HG02798 (cell line): ENCODE data around the gene KCNT1.

Experiments
- ATAC-seq: cut with Tn5 transposase; IDR thresholded peaks from one replicate; pipeline ENCODE4 v1.9.1; 2021; ENCODE audit warnings: mild to moderate bottlenecking; ENCODE audit not compliant: unreplicated experiment, poor library complexity

Gene KCNT1

DNA sequence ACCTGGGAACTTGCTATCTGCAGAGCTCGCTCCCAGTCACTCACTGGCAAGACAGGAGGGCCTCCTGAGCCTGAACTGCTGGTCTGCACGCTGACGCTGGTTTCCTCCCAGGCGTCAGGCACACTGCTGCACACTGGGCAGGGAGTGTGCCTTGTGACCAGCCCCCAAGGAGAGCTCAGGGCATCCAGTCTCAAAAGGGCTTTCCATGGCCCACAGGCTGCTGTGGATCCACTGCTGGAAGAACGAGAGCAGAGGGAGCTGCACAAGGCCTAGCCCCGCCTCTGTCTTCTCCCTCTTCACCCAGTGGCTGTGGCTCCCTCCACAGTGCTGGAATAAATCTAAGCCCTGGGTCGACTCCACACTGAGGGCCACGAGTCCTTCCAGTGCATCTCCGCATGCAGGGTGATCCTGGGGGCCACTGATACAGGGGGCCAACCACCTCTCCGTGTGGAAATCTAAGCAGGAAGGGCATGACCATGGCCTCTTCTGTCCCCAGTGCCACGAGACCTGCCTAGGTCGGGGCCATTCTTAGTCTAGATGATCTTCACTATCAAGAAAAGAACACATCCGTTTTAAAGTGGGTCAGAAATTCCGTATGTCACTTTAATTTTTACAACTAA, 111.8 kb downstream of the KCNT1 start:
- no peak for ATAC-seq

DNA sequence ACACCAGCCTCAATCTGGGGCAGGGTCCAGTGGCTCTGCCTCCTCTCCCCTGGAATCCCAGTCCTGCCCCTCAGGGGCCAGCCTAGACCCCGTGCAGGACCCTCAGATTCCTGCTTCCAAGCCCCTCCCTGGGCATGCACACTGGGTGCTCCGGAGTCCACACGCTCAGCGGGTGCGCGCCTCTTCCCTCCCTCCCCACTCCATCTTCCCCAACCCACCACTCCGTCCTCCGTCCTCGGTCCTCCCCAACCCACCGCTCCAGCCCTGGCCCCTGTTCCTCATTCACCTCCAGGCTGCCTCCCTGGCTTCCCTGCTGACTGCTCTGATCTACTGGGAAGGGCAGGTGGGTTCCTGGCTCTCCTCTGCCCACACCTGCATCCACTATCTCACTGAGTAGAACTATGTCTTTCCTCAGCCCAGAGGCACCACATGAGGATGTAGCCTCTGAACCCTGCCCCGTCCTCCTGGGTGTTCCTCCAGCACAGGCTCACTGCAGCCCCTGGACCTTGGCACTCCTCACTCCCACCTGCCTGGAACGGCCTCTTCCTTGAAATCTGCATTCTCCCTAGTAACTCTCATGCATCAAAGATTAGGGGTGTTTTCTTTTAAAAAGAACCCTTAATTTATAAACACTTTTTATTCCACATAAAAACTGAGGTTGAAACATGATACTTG, 112.6 kb downstream of the KCNT1 start:
- ATAC-seq: no peak

DNA sequence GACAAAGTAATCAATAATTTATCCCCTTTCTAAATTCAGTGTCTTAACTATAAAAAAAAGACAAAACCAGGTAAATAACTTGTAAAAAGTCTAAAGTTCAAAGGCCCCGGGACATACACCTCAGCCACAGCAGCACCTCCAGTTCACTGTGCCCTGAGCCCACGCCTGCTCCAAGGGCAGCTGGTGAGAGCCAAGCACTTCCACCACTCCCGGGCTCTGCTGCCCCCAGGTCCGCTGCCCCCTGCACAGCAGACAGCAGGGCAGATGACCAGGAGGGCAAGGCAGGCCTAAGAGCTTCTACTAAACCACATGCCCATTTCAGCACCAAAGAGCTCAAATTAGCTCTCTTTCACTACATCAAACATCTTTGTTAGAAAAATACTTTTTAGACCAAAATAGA, 113.4 kb downstream of the KCNT1 start:
- no peak for ATAC-seq

DNA sequence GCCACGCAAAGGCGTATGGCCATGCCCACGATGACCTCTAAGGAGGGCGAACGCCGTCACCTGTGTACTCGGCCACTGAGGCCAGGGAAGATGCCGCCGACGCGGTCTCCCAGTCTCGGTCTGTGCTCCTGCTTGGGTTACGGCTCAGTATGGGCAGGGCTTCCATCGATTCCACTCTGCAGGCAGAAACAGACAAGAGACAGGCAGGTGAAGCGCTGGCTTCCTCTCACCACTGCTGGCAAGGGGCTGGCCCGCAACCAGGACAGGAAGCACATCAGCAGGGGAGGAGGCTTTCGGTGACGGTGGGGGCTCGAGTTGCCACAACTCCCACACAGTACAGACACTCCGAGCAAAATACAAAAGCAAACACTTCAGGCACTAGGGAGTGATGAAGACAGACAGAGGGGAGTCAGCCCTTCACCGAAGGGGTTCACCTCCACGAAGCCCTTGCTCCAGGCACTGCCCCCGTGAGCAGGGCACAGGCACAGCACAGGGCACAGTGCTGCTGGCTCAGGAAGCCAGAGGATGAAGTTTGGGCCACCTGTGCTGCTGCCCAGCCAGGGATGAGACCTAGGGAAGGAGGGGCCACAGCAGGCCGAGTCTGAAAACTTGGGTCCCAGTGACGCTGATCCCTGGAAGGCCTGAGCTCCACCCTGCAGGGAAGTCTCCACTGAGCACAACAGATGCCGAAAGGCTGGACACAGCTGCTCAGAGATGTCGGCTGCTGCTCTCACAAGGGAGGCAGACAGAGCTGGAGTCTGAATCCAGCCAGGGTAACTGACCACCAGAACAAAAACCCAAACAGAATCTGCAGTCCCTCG, 114.1 kb downstream of the KCNT1 start:
- no peak for ATAC-seq

DNA sequence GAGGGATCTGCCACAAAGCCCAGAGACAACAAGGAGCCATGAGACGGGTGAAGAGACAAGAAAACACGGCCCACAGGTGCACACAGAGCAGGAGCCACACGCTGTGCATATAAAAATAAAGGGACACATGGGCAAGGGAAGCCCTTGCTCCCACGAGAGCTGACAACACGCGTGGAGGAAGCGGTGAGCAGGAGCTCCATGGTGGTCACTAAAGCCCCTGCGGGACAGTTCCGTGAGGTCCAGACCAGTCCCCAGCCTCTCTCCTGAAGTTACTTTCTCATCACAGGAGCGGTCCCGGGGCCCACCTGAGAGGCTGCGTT, 114.6 kb downstream of the KCNT1 start:
- ATAC-seq: no peak

DNA sequence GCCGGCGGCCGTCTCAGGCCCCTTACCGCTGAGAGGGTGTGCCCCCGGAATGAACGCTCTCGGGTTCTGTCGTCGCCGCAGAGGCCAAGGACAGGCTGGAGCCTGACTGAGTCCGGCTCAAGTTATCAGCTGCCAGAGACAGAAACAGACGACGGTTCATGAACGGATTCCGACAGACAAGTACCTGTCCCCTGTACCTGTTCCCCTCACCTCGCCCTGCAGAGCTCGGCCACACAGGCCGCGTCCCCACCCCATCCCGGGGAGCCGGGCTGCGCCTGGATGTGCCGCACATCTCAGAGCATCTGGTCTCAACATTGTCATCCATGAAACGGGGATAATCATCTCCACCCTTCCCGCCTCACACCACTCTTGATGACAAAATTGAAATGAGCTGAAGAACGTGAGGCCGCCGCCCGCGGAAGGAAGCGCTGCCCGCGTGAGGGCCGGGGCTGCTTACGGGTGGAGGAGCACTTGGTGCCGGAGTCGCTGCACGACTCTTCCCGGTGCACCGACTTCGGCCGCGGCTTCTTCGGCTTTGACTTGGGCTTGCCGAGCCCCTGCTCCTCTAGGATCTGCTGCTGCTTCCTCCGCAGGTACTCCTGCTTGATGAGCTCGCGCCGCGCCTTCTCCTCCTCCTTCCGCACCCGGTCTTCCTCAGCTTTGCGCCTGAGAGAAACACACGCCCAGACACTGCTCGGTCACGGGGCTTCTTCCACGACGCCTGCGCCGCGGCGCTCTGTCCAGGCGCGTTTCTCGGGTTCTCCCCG, 116.1 kb downstream of the KCNT1 start:
- ATAC-seq: no peak

DNA sequence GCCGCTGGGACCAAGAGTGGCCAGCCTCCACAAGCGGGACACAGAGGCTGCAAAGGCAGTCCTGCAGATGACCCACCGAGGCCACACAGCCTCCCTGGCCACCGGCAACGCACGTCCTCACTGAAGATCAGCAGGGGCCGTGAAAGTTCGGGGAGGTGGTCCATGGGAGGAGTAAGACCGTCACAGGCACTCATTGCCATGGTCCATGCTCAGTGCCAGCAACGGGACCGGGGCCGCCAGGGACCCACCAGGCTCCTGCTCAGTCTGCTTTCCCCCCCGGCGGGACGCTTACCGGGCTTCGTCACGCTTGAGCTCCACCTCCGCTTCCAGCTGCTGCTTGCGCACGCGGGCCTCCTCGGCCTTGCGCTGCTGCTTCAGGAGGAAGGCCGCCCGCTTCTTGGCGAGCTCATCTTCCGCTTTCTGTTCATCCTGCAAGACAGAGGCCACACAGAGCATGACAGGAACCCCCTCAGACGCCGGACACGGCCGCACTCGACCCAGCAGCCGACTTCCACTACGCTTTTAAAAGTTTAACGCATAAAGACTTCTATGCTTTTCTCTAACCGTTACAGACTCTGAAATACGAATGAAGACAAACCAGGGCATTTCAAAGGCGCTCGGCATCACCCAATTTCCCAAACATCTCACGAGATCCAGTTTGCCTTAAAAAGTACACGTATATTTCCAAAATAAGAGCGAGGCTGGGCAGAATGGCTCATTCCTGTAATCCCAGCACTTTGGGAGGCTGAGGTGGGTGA, 116.9 kb downstream of the KCNT1 start:
- no peak for ATAC-seq

DNA sequence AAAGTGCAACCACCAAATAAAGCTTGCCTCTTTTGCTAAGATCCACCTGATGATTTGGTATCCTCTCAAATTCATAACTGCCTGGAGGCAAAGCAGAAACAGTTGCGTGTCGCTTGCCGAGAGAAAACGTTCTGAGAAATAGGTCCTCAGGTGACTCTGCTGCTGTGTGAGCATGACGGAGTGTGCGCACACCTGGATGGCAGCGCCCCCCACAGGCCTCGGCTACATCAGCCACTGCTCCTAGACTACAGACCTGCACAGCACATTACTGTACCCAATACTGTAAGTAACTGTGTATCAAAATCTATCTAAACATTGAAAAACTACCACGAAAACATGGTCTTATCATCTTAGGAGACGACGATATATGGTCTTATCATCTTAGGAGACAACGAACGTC, 117.9 kb downstream of the KCNT1 start:
- ATAC-seq: no peak

DNA sequence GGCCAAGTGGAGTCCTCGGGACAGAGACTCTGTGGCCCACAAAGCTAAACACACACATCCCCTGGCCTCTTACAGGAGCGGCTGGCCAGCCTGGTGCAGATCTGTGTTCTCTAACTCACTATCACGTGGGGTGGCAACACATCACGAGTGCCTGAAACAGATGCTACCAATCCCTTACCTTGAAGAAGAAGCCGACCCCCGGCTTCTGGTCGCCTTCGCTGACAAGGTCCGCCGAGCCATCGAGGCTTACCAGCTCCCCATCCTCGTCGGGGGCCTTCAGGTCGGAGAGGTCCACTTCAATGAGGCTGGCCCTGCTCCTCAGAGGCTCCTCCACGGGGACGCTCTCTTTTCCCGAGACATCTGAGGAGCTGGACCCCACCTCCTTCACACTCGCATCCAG, 118.7 kb downstream of the KCNT1 start:
- ATAC-seq: no peak

DNA sequence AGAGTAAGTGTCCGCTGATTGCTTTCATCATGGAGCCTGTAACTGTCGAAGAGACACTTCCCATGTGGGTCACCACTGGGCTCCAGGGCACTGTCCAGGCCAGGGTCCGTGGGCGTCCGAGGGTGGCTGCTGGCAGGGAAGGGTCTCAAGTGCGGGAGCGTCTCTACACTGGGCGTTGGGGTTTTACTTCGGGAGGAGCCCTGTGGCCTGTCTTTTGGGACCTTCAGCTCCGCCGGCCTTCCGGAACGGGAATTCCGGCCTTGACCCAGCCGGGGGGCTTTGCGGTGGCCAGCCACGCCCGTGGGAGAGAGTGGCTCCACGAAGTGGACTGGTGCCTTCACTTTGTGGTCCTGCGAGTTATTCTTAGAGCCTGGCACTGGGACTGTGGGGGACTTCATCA, 119.1 kb downstream of the KCNT1 start:
- ATAC-seq: no peak

DNA sequence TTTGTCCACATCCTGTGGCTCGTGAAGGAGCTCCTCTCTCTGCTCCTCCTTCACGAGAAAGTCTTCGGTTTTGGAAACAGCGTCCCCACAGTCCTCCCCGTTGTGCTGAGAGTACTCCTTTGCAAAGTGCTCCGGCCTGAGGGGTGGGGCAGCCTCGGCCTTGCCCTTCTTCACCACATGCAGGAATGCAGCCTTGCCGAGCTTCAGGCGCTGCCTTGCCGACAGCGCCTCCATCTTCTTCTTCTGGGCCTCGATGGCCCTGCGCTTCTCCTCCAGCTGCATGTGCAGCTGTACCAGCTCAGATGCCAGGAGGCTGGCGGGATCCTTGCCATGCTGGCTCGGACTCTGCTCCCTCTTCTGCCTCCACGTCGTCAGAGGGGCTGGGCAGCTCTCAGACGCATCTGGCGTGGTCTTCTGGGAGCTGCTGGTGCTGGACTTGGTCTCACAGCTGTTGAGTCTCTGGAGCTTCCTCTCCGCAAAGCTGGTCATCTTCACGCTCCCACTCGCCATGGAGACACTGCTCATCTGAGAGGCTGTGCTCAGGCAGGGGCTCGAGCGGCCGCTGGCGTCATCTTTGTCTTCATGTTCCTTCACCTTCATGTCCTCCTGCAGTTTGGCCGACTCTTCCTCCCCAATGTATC, 119.9 kb downstream of the KCNT1 start:
- no peak for ATAC-seq

DNA sequence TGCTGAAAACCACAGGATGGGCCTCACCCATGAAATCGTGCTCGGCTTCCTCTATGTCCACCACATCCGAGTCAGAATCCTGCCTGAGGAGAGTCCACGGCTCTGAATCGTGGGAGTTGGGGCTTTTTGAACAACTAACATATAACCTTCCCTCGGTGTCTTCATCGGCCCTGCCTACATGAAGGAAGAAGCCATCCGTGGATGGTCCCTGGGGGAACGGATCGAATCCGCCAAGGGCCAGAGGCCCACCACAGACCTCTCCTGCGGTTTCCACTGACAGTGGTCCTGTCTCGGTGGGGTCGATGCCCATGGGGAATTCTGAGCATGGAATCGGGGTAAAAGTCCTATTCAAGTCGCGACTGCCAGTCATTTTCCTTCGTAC, 120.4 kb downstream of the KCNT1 start:
- ATAC-seq: no peak

DNA sequence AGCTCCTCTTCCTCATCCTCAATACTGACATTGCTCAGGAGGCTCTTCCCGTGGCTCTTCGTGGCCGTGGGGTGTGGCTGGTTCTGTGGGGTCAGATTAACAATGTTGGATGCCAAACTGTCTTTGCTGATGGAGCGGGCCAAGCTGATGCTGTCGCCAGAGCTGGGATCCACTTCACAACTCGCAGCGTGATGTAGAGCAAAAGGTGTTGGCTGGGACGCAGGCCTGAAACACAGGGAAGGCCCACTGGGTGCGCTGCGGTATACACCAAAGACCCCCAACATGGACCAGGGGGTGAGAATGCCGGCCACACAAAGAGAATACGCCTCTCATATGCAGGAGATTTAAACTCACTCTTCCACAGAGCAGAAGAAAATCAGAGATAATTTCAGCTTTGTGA, 121.1 kb downstream of the KCNT1 start:
- no peak for ATAC-seq

DNA sequence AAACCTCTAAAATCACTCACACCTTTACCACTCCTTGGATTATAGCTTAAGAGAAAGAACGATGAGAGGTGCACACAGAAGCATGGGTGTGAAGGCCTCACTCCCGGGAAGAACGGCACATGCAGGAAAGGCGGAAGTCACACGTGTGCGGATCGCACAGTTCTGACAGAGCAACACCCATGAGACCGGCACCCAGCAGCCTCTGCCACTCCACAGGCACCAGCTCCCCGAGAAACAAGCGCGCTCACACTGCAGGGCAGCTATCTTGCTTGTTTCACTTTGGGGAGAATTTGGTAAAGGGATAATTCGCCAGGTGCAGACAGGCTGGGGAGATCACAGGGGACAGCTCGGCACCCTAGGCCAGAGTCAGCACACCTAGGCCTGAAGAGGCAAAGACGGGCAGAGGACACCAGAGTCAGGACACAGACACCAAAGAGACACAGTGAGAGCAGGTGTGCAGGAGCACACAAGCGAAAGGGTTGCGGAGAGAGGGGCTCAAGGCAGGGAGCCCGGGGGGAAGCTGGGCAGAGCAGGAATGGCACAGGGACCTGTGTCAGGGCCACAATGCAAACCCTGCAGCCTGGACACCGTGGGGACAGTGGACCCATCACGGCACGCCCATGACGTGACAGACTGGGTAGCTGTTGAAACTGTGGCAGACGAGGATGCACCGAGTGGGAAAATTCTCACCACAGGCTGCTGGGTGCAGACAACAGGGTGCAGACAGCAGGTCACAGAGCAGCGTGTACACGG, 123.6 kb downstream of the KCNT1 start:
- no peak for ATAC-seq

DNA sequence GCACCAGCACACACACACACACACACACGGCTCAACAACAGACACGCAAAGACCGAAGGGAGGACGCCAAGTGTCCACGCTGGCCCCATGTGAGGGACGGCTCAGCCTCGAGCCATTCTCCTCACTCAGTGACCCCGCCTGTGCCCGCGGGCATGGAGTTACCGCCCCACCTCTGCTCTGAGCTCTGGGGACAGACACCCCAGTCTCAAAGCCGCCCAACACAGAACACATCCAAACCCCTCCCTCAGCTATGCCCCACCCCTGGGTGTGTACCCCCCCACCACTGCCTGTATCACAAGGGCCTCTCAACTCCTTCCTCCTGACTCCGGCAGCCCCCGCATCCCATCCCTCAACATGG, 124.2 kb downstream of the KCNT1 start:
- ATAC-seq: no peak

DNA sequence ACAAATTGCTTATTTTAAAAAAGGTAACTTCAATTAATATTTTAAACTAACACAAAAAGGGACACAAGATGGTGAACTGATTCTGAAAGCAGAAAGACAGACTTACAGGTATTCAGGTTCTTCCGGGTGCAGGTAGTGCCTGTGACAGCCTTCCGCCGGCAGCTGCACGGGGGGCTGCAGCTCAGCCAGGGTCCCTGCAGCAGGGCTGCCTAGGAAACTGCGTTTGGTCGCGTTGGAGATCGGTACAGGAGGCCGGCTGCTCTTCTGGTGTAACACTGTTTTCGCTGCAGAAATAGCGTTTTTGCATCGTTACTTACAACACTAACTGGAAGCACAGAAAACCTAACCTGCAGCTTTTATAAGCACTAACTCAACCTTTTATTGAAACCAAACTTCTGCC, 125.3 kb downstream of the KCNT1 start:
- no peak for ATAC-seq

DNA sequence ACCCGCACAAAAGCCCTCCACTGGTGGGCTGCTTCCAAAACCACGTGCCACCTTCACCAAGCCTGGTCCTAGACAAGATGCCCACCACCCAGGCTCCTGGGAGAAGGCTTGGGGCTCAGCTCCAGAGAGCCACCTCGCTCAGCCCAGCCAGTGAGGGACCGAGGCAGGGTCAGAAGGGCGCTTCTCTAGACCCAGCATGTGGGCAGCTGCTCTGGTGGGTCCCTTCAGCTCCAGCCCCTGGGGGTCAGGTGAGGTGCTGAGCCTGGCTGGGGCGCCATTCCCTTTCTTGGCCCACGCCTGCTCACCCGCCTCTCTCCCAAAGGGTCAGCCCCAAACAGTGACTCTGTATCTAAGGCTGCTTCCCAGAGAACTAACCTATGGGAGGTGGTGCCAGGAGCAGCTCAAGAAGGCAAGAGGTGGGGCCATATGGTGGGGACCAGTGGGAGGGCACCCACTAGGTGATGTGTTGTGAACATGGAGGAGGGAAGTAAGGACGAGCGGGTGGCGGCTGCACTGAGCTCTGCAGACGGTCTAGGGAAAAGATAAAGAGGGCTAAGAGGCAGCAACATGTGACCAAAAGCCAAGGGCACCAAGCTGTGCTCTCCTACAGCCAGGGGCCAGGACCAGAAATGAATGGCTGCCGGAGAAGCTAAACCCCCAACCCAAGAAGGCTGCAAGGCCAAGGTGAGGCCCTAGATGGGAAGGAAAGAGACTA, 126.0 kb downstream of the KCNT1 start:
- ATAC-seq: no peak

DNA sequence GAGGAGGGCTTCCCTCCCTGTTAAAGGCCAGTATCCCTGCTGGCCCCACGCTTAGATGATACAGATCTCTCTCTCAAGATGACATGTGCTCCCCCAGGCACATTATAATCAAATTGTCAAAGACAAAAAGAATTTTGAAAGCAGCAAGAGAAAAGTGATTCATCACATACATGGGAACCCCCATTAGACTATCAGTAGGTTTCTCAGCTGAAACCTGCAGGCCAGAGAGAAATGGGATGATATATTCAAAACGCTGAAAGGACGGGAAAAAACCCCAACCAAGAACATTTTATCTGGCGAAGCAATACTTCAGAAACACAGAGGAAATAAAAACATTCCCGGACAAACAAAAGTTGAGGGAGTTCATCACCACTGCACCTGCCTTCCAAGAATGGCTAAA, 126.7 kb downstream of the KCNT1 start:
- ATAC-seq: no peak

DNA sequence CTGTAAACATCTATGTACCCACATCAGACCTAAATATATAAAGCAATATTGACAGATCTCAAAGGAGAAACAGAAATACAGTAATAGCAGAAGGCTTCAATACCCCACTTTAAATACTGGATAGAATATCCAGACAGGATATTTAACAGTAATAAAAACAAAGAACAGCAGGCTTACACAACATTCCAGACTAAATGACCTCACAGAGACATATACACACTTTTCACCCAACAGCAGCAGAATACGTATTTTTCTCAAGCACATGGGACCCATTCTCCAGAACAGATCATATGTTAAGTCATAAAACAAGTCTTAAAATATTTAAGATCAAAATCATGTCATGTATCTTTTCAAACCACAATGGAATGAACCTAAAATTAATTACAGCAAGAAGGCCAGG, 128.5 kb downstream of the KCNT1 start:
- ATAC-seq: no peak
